H9 (cell line): ENCODE measurements around the gene OTULIN. TPM values are rescaled to one million over a fixed set of nuclear protein-coding genes. Genes with fewer than 3 reads are reported as not detected.

Experiments
- DNase-seq: peaks from one replicate; pipeline ENCODE4 v3.0.0-alpha.2; 2017
- H2AFZ ChIP-seq: one replicate; pipeline ENCODE4 v1.6.1; 2013; ENCODE audit warnings: mild to moderate bottlenecking, low read length, control low read depth, moderate library complexity
- H2AK5ac ChIP-seq: 2 replicates; pipeline ENCODE4 v1.6.1; 2013; ENCODE audit warnings: low read length, control low read depth, mixed read lengths; ENCODE audit not compliant: insufficient read length
- H2BK120ac ChIP-seq: one replicate; pipeline ENCODE4 v1.6.1; 2013; ENCODE audit warnings: low read depth, mild to moderate bottlenecking, low read length, control low read depth, inconsistent platforms; ENCODE audit not compliant: poor library complexity, severe bottlenecking
- H2BK12ac ChIP-seq: 2 replicates; pipeline ENCODE4 v1.6.1; 2013; ENCODE audit warnings: low read length, control low read depth, mixed read lengths, low read depth; ENCODE audit not compliant: insufficient read length
- H2BK15ac ChIP-seq: 2 replicates; pipeline ENCODE4 v1.6.1; 2013; ENCODE audit warnings: low read depth, low read length, control low read depth
- H2BK20ac ChIP-seq: one replicate; pipeline ENCODE4 v1.6.1; 2013; ENCODE audit warnings: low read depth, mild to moderate bottlenecking, low read length, control low read depth, inconsistent platforms; ENCODE audit not compliant: poor library complexity, severe bottlenecking
- H2BK5ac ChIP-seq: 2 replicates; pipeline ENCODE4 v1.6.1; 2013; ENCODE audit warnings: low read length, control low read depth, mixed read lengths; ENCODE audit not compliant: insufficient read length
- H3K14ac ChIP-seq: 2 replicates; pipeline ENCODE4 v1.6.1; 2013; ENCODE audit warnings: low read length, control low read depth; ENCODE audit not compliant: insufficient read depth
- H3K18ac ChIP-seq: 2 replicates; pipeline ENCODE4 v1.6.1; 2013; ENCODE audit warnings: low read depth, mild to moderate bottlenecking, mixed read lengths, low read length, control low read depth; ENCODE audit not compliant: insufficient read length
- H3K23ac ChIP-seq: 2 replicates; pipeline ENCODE4 v1.6.1; 2013; ENCODE audit warnings: low read length, control low read depth, mixed read lengths, low read depth; ENCODE audit not compliant: insufficient read length
- H3K23me2 ChIP-seq: 2 replicates; pipeline ENCODE4 v1.6.1; 2013; ENCODE audit warnings: low read depth, mild to moderate bottlenecking, mixed read lengths, low read length, control low read depth; ENCODE audit not compliant: insufficient read length, poor library complexity, severe bottlenecking
- H3K27ac ChIP-seq: 2 replicates; pipeline ENCODE4 v1.5.1; 2013; ENCODE audit warnings: low read length, control low read depth, mixed read lengths, low read depth; ENCODE audit not compliant: insufficient read length
- H3K27me3 ChIP-seq: 2 replicates; pipeline ENCODE4 v1.6.1; 2013; ENCODE audit warnings: low read length, control low read depth, inconsistent platforms; ENCODE audit not compliant: insufficient read depth
- H3K4ac ChIP-seq: 2 replicates; pipeline ENCODE4 v1.6.1; 2013; ENCODE audit warnings: low read depth, mild to moderate bottlenecking, control low read depth, inconsistent platforms, low read length, moderate library complexity
- H3K4me1 ChIP-seq: 2 replicates; pipeline ENCODE4 v1.6.1; 2013; ENCODE audit warnings: low read length, control low read depth, inconsistent platforms; ENCODE audit not compliant: insufficient read depth
- H3K4me2 ChIP-seq: 2 replicates; pipeline ENCODE4 v1.6.1; 2013; ENCODE audit warnings: low read length, control low read depth, mixed read lengths; ENCODE audit not compliant: insufficient read length, insufficient read depth
- H3K56ac ChIP-seq: 2 replicates; pipeline ENCODE4 v1.6.1; 2013; ENCODE audit warnings: low read depth, mild to moderate bottlenecking, mixed read lengths, low read length, control low read depth; ENCODE audit not compliant: insufficient read length
- H3K79me1 ChIP-seq: 2 replicates; pipeline ENCODE4 v1.6.1; 2013; ENCODE audit warnings: low read depth, mild to moderate bottlenecking, moderate library complexity, low read length, control low read depth, inconsistent platforms; ENCODE audit not compliant: insufficient read depth, poor library complexity, severe bottlenecking
- H3K79me2 ChIP-seq: 2 replicates; pipeline ENCODE4 v1.6.1; 2013; ENCODE audit warnings: low read length, control low read depth, inconsistent platforms; ENCODE audit not compliant: insufficient read depth
- H3K9ac ChIP-seq: 2 replicates; pipeline ENCODE4 v1.6.1; 2013; ENCODE audit warnings: low read length, control low read depth, mixed read lengths; ENCODE audit not compliant: insufficient read length; ENCODE audit errors: extremely low read depth
- H3K9me3 ChIP-seq: one replicate; pipeline ENCODE4 v1.6.1; 2013; ENCODE audit warnings: low read depth, low read length, inconsistent platforms; ENCODE audit not compliant: control insufficient read depth
- H3T11ph ChIP-seq: one replicate; pipeline ENCODE4 v1.6.1; 2013; ENCODE audit warnings: mild to moderate bottlenecking, low read length, control low read depth, inconsistent platforms
- H4K20me1 ChIP-seq: one replicate; pipeline ENCODE4 v1.6.1; 2013; ENCODE audit not compliant: control insufficient read depth, insufficient read length, insufficient read depth
- H4K5ac ChIP-seq: 2 replicates; pipeline ENCODE4 v1.6.1; 2013; ENCODE audit warnings: low read depth, mild to moderate bottlenecking, mixed read lengths, low read length, control low read depth; ENCODE audit not compliant: insufficient read length
- H4K8ac ChIP-seq: replicated peaks from 2 replicates; pipeline ENCODE4 v1.6.1; 2013; ENCODE audit warnings: low read length, control low read depth, mixed read lengths, low read depth; ENCODE audit not compliant: insufficient read length
- H4K91ac ChIP-seq: 2 replicates; pipeline ENCODE4 v1.6.1; 2013; ENCODE audit warnings: low read depth, mild to moderate bottlenecking, moderate library complexity, mixed read lengths, low read length, control low read depth; ENCODE audit not compliant: insufficient read length
- H3K27ac Mint-ChIP-seq, 3 experiments: 2 replicates in 2 of 3; 3 replicates in 1 of 3; pipeline ENCODE4 v1.8.0; 2020 to 2021; ENCODE audit warnings: mixed read lengths in 3 of 3, mild to moderate bottlenecking in 1 of 3, moderate library complexity in 1 of 3
- H3K27me3 Mint-ChIP-seq: 2 replicates; pipeline ENCODE4 v1.8.0; 2021; ENCODE audit warnings: low read depth, mild to moderate bottlenecking, moderate library complexity, mixed read lengths
- H3K36me3 Mint-ChIP-seq, 3 experiments: 2 replicates in 2 of 3; 3 replicates in 1 of 3; pipeline ENCODE4 v1.8.0; 2020 to 2021; ENCODE audit warnings: low read depth in 3 of 3, mixed read lengths in 3 of 3; ENCODE audit not compliant: insufficient read depth in 1 of 3
- H3K4me1 Mint-ChIP-seq, 2 experiments: 2 replicates each; pipeline ENCODE4 v1.8.0; 2020; ENCODE audit warnings: mixed read lengths in 2 of 2
- H3K4me3 Mint-ChIP-seq, 2 experiments: 2 replicates in 1 of 2; 3 replicates in 1 of 2; pipeline ENCODE4 v1.8.0; 2020 to 2021; ENCODE audit warnings: mild to moderate bottlenecking in 2 of 2, mixed read lengths in 2 of 2, moderate library complexity in 1 of 2
- H3K9me3 Mint-ChIP-seq, 2 experiments: 2 replicates in 1 of 2; 3 replicates in 1 of 2; pipeline ENCODE4 v1.8.0; 2020; ENCODE audit warnings: mild to moderate bottlenecking in 2 of 2, mixed read lengths in 2 of 2, moderate library complexity in 1 of 2
- CTCF ChIP-seq: fragments of 200-600 bp; sonication (generic); conservative IDR thresholded peaks from 3 replicates; pipeline ENCODE4 v1.8.0; 2021; ENCODE audit warnings: antibody characterized with exemption, mild to moderate bottlenecking
- WGBS: extraction: QIAGEN DNeasy Blood & Tissue Kit; methylation state at CpG from one replicate; pipeline ENCODE4 v1.1.7; 2013; ENCODE audit warnings: missing lambda C conversion rate, low lambda C conversion rate, mixed read lengths; ENCODE audit not compliant: insufficient read length; ENCODE audit errors: extremely low coverage; 5-methylcytosine and 5-hydroxymethylcytosine counted together
- total RNA-seq: library from RNA; stranded (reverse); gene quantifications from 2 replicates; pipeline ENCODE4 v1.2.1, GENCODE V29; 2021

Gene OTULIN
- total RNA-seq, 1 experiment from 2014 or later, result 35.8 TPM

- H3K14ac ChIP-seq, result no peak overlapping the region
- Mint-ChIP-seq H3K27me3 (no peaks in the 10 kb centered on the region), H3K27ac (peak overlapping the region in 2 of 3 experiments; percentile 5 to 85; a peak in 2 of 7 replicates), H3K9me3 (no peaks in the 10 kb centered on the region; a peak in 1 of 5 replicates), H3K36me3 (no peaks in the 10 kb centered on the region; a peak in 1 of 7 replicates), H3K4me3 (no peak overlapping the region), H3K4me1 (peaks cover 38 to 39% of the 10 kb centered on the region in 2 experiments)
- no CpG with 5 or more reads among the region's 9 CpGs for WGBS
- H3K56ac ChIP-seq, result no peak overlapping the region
- H4K20me1 ChIP-seq, result peaks cover 2% of the 10 kb centered on the region
- H2BK12ac ChIP-seq, result no peak overlapping the region
- H2AFZ ChIP-seq, result no peak overlapping the region
- H3T11ph ChIP-seq, result no peak overlapping the region
- H2AK5ac ChIP-seq, result no peak overlapping the region
- no peaks in the 10 kb centered on the region for H3K9me3 ChIP-seq
- H3K27me3 ChIP-seq, result no peaks in the 10 kb centered on the region
- no peak overlapping the region for H3K23ac ChIP-seq
- H3K4ac ChIP-seq, result no peak overlapping the region
- no peak overlapping the region for H4K8ac ChIP-seq
- no peak overlapping the region for H2BK120ac ChIP-seq
- no peak overlapping the region for H3K4me2 ChIP-seq
- no peak overlapping the region for H4K91ac ChIP-seq
- H2BK20ac ChIP-seq, result no peak overlapping the region
- H3K18ac ChIP-seq, result no peak overlapping the region
- H3K27ac ChIP-seq, result no peak overlapping the region
- H3K4me1 ChIP-seq, result peaks cover 5% of the 10 kb centered on the region; the same call in 1 of the 2 replicates
- no peaks in the 10 kb centered on the region for H3K79me1 ChIP-seq
- no peak overlapping the region for H4K5ac ChIP-seq
- DNase-seq, result no peak
- TF ChIP-seq CTCF, result no peak
- no peak overlapping the region for H2BK15ac ChIP-seq
- H3K79me2 ChIP-seq, result no peaks in the 10 kb centered on the region
- H2BK5ac ChIP-seq, result no peak overlapping the region
- H3K9ac ChIP-seq, result no peak overlapping the region
- H3K23me2 ChIP-seq, result no peaks in the 10 kb centered on the region
Measured at GRCh38 chr5:14742498-14742897, 78.0 kb downstream of the OTULIN start.
